ENCODE data around the gene SPATA46. TPM values are rescaled to one million over a fixed set of nuclear protein-coding genes. Genes with fewer than 3 reads are reported as not detected.

Gene SPATA46
- polyA plus RNA-seq, 1 donor (not counting 4 experiments of a cell fraction or from before 2014, with no cell fraction given): not detected

GRCh38 chr1:162385280-162385623 lies 8.6 kb upstream of the SPATA46 start:
- H3K27ac ChIP-seq (ENCODE audit: control insufficient read depth, insufficient read depth, low read length): no peak overlapping the region
- DNase-seq (ENCODE audit: low read depth, low spot score): no peak

GRCh38 chr1:162384601-162385279 lies 8.1 kb upstream of the SPATA46 start:
- no peak for TF ChIP-seq EZH2 (IDR thresholded peaks at IDR 0.05; ENCODE audit: low read length)
- Histone ChIP-seq H3K4me2 (ENCODE audit: control insufficient read depth, extremely low read depth, insufficient read depth, low read depth, low read length) (no peak overlapping the region), H4K20me1 (ENCODE audit: control insufficient read depth, extremely low read depth, insufficient read depth, low read length) (no peaks in the 10 kb centered on the region), H3K9me1 (ENCODE audit: control insufficient read depth, extremely low read depth, insufficient read depth, low read length) (no peaks in the 10 kb centered on the region), H3K27ac (ENCODE audit: control insufficient read depth, insufficient read depth, low read length) (no peak overlapping the region), H3K36me3 (ENCODE audit: control insufficient read depth in 2 of 2, extremely low read depth in 1 of 2, insufficient read depth in 2 of 2, low read length in 2 of 2) (no peaks in the 10 kb centered on the region), H3K79me2 (ENCODE audit: control insufficient read depth, insufficient read depth, low read length) (no peaks in the 10 kb centered on the region), H3K4me1 (ENCODE audit: control insufficient read depth, extremely low read depth, insufficient read depth, low read length) (peaks cover 23% of the 10 kb centered on the region), H3K27me3 (ENCODE audit: control insufficient read depth, extremely low read depth, insufficient read depth, low read length) (no peaks in the 10 kb centered on the region), H2AFZ (ENCODE audit: control insufficient read depth, low read length) (no peak overlapping the region), H3K9ac (ENCODE audit: control insufficient read depth, extremely low read depth, insufficient read depth, low read length) (no peak overlapping the region), H3K9me3 (ENCODE audit: control insufficient read depth, low read depth, low read length) (no peaks in the 10 kb centered on the region), H3K4me3 (ENCODE audit: control insufficient read depth in 2 of 3, extremely low read depth in 1 of 3, insufficient read depth in 2 of 3, low read depth in 1 of 3, low read length in 3 of 3) (no peak overlapping the region)
- dilution Hi-C loops (cut with MboI; ENCODE audit: extremely low pct_ligation_motif_present, low sequenced_read_pairs): no loop called here
- DNase-seq (ENCODE audit: low read depth, low spot score) (no peak), FAIRE-seq (no peak)

More at GRCh38 chr1:162385280-162385623, 8.6 kb upstream of the SPATA46 start:
- no peaks in the 10 kb centered on the region for H3K36me3 ChIP-seq (ENCODE audit: control insufficient read depth in 2 of 2, extremely low read depth in 1 of 2, insufficient read depth in 2 of 2, low read length in 2 of 2)
- FAIRE-seq: no peak
- no peak overlapping the region for H3K4me3 ChIP-seq (ENCODE audit: control insufficient read depth in 2 of 3, extremely low read depth in 1 of 3, insufficient read depth in 2 of 3, low read depth in 1 of 3, low read length in 3 of 3)
- no peak overlapping the region for H3K4me2 ChIP-seq (ENCODE audit: control insufficient read depth, extremely low read depth, insufficient read depth, low read depth, low read length)
- no peaks in the 10 kb centered on the region for H3K9me3 ChIP-seq (ENCODE audit: control insufficient read depth, low read depth, low read length)
- TF ChIP-seq EZH2 (IDR thresholded peaks at IDR 0.05; ENCODE audit: low read length) (no peak), CTCF (optimal IDR thresholded peaks at IDR 0.05 in 1 of 3, IDR thresholded peaks at IDR 0.05 in 1 of 3, conservative IDR thresholded peaks at IDR 0.05 in 1 of 3; ENCODE audit: extremely low read depth in 1 of 3, insufficient read depth in 2 of 3, low read length in 3 of 3) (no peak)
- peaks cover 28% of the 10 kb centered on the region for H3K4me1 ChIP-seq (ENCODE audit: control insufficient read depth, extremely low read depth, insufficient read depth, low read length)
- no peak overlapping the region for H2AFZ ChIP-seq (ENCODE audit: control insufficient read depth, low read length)
- H4K20me1 ChIP-seq (ENCODE audit: control insufficient read depth, extremely low read depth, insufficient read depth, low read length): no peaks in the 10 kb centered on the region
- no peaks in the 10 kb centered on the region for H3K27me3 ChIP-seq (ENCODE audit: control insufficient read depth, extremely low read depth, insufficient read depth, low read length)
- no peaks in the 10 kb centered on the region for H3K9me1 ChIP-seq (ENCODE audit: control insufficient read depth, extremely low read depth, insufficient read depth, low read length)
- H3K79me2 ChIP-seq (ENCODE audit: control insufficient read depth, insufficient read depth, low read length): no peaks in the 10 kb centered on the region
- dilution Hi-C loops (cut with MboI; ENCODE audit: extremely low pct_ligation_motif_present, low sequenced_read_pairs): no loop called here
- no peak overlapping the region for H3K9ac ChIP-seq (ENCODE audit: control insufficient read depth, extremely low read depth, insufficient read depth, low read length)

- Histone ChIP-seq H3K4me1 (ENCODE audit: control insufficient read depth, extremely low read depth, insufficient read depth, low read length) (peaks cover 18% of the 10 kb centered on the region), H3K9me1 (ENCODE audit: control insufficient read depth, extremely low read depth, insufficient read depth, low read length) (no peaks in the 10 kb centered on the region), H3K27ac (ENCODE audit: control insufficient read depth, insufficient read depth, low read length) (no peak overlapping the region), H3K4me3 (ENCODE audit: control insufficient read depth in 2 of 3, extremely low read depth in 1 of 3, insufficient read depth in 2 of 3, low read depth in 1 of 3, low read length in 3 of 3) (no peak overlapping the region), H3K9ac (ENCODE audit: control insufficient read depth, extremely low read depth, insufficient read depth, low read length) (no peak overlapping the region), H3K9me3 (ENCODE audit: control insufficient read depth, low read depth, low read length) (no peaks in the 10 kb centered on the region), H3K79me2 (ENCODE audit: control insufficient read depth, insufficient read depth, low read length) (no peaks in the 10 kb centered on the region), H4K20me1 (ENCODE audit: control insufficient read depth, extremely low read depth, insufficient read depth, low read length) (no peaks in the 10 kb centered on the region), H3K36me3 (ENCODE audit: control insufficient read depth in 2 of 2, extremely low read depth in 1 of 2, insufficient read depth in 2 of 2, low read length in 2 of 2) (no peaks in the 10 kb centered on the region), H3K4me2 (ENCODE audit: control insufficient read depth, extremely low read depth, insufficient read depth, low read depth, low read length) (no peak overlapping the region), H2AFZ (ENCODE audit: control insufficient read depth, low read length) (no peak overlapping the region), H3K27me3 (ENCODE audit: control insufficient read depth, extremely low read depth, insufficient read depth, low read length) (no peaks in the 10 kb centered on the region)
- TF ChIP-seq CTCF (optimal IDR thresholded peaks at IDR 0.05 in 1 of 3, IDR thresholded peaks at IDR 0.05 in 1 of 3, conservative IDR thresholded peaks at IDR 0.05 in 1 of 3; ENCODE audit: extremely low read depth in 1 of 3, insufficient read depth in 2 of 3, low read length in 3 of 3): no peak
- TF ChIP-seq EZH2 (IDR thresholded peaks at IDR 0.05; ENCODE audit: low read length): no peak
- DNase-seq (ENCODE audit: low read depth, low spot score) (no peak), FAIRE-seq (no peak)
- dilution Hi-C loops (cut with MboI; ENCODE audit: extremely low pct_ligation_motif_present, low sequenced_read_pairs): no loop called here
These were observed 7.5 kb upstream of the SPATA46 start for GRCh38 chr1:162384116-162384515.

Measured in keratinocyte (primary cell).